ENCODE data around the gene RACGAP1. TPM values are rescaled to one million over a fixed set of nuclear protein-coding genes. Genes with fewer than 3 reads are reported as not detected.
A peak's percentile ranks its signal among the peaks of the same experiment; 100 is the strongest.

RACGAP1 gene
- total RNA-seq, 1 donor from 2014 or later = 15.0 TPM

- ATAC-seq = peak; percentile 21
- intact Hi-C loops (cut with DNase I) = no loop called here
Observed at GRCh38 chr12:49939707-49940106, 85.6 kb downstream of the RACGAP1 start.

GRCh38 chr12:49939307-49939706 lies 86.0 kb downstream of the RACGAP1 start:
- ATAC-seq (peak; percentile 52), DNase-seq (ENCODE audit: low spot score) (no peak)
- intact Hi-C loops (cut with DNase I) = no loop called here

More at GRCh38 chr12:49939707-49940106, 85.6 kb downstream of the RACGAP1 start:
- no peak for DNase-seq (ENCODE audit: low spot score)

Other genes with a start within 250 kb of the RACGAP1 start
- gene NCKAP5L, start 197.1 kb downstream of the RACGAP1 start, total RNA-seq = 38.2 TPM
- 3.9 TPM for gene BCDIN3D, start 182.4 kb downstream of the RACGAP1 start, total RNA-seq
- 107 TPM for gene FAIM2, start 121.6 kb downstream of the RACGAP1 start, total RNA-seq
- not detected for gene AQP2, start 74.8 kb downstream of the RACGAP1 start, total RNA-seq
- 0.71 TPM for gene AQP5, start 63.6 kb downstream of the RACGAP1 start, total RNA-seq
- gene AQP6, start 52.5 kb downstream of the RACGAP1 start, total RNA-seq = 0.27 TPM
- gene ASIC1, start 32.1 kb upstream of the RACGAP1 start, total RNA-seq = 5.5 TPM
- gene SMARCD1, start 59.8 kb upstream of the RACGAP1 start, total RNA-seq = 35.2 TPM
- gene GPD1, start 78.5 kb upstream of the RACGAP1 start, total RNA-seq = 32.2 TPM
- 45.8 TPM for gene COX14, start 86.7 kb upstream of the RACGAP1 start, total RNA-seq
- gene CERS5, start 141.9 kb upstream of the RACGAP1 start, total RNA-seq = 51.9 TPM

Measured in sciatic nerve (tissue), 2 donors.